Heart right ventricle (tissue), 16 donors: ENCODE data around the gene PDPK1. TPM values are rescaled to one million over a fixed set of nuclear protein-coding genes. Genes with fewer than 3 reads are reported as not detected.
"Not testable (repeated sequence)": the region's sequence is repeated elsewhere in the genome, so short reads cannot be mapped to it uniquely, and the experiment has no call there.

ENCODE experiments used
- ATAC-seq, 8 donors: fragments of 200-7000 bp; cut with Tn5 transposase; one replicate each; pipeline ENCODE4 v1.9.1; 2020; ENCODE audit warnings: mild to moderate bottlenecking in 8 of 8, moderate library complexity in 8 of 8, moderate number of reproducible peaks in 1 of 8
- DNase-seq, 2 donors: peaks; one replicate each; pipeline ENCODE4 v3.0.0-alpha.2; 2020
- H3K27ac ChIP-seq, 10 donors: fragments of 200-600 bp; sonication (generic) in 2 of 10; one replicate each; pipeline versions ENCODE4 v1.5.0 to v1.8.0; 2020 to 2022; ENCODE audit warnings: mild to moderate bottlenecking in 3 of 10
- H3K27me3 ChIP-seq, 7 donors: fragments of 200-600 bp; one replicate each; pipeline ENCODE4 v1.8.0; 2021 to 2022; ENCODE audit warnings: mild to moderate bottlenecking in 2 of 7
- H3K36me3 ChIP-seq, 9 donors: fragments of 200-600 bp; sonication (generic) in 1 of 9; one replicate each; pipeline versions ENCODE4 v1.5.0 to v1.8.0; 2020 to 2022; ENCODE audit warnings: mild to moderate bottlenecking in 2 of 9
- H3K4me1 ChIP-seq, 9 donors: fragments of 200-600 bp; sonication (generic) in 1 of 9; one replicate each; pipeline versions ENCODE4 v1.5.0 to v1.8.0; 2020 to 2022; ENCODE audit warnings: mild to moderate bottlenecking in 4 of 9
- H3K4me3 ChIP-seq, 10 donors: fragments of 200-600 bp; sonication (generic) in 2 of 10; one replicate each; pipeline versions ENCODE4 v1.5.0 to v1.8.0; 2020 to 2022; ENCODE audit warnings: mild to moderate bottlenecking in 7 of 10, moderate library complexity in 2 of 10
- H3K9me3 ChIP-seq, 11 donors: fragments of 200-600 bp in 10 of 11; sonication (generic) in 2 of 11; one replicate each; pipeline versions ENCODE4 v1.5.0 to v1.8.0; 2013 to 2022; ENCODE audit warnings: mild to moderate bottlenecking in 2 of 11, control low read depth in 1 of 11, moderate library complexity in 1 of 11
- WGBS, 2 donors: extraction: QIAGEN DNeasy Blood & Tissue Kit; methylation state at CpG; one replicate each; pipeline ENCODE4 v1.1.7; 2013; ENCODE audit warnings: inconsistent platforms in 1 of 2; 5-methylcytosine and 5-hydroxymethylcytosine counted together
- intact Hi-C, 10 donors: fragments of 100-400 bp; cut with DNase I; formaldehyde crosslinking; loops; one replicate each; pipeline versions ENCODE4 v1.11.1 to v1.14.2; 2022
- polyA plus RNA-seq, 2 donors: library from polyadenylated mRNA; stranded (reverse); fragments of 200-250 nt; gene quantifications; one replicate each; pipeline ENCODE4 v1.2.3, GENCODE V29; 2013
- total RNA-seq, 10 donors: library from RNA; stranded (reverse); fragmentation: NEBNext Ultra II Directional in 3 of 10; extraction: Animal tissue kit (Norgen Biotek cat#: 25700) in 3 of 10; gene quantifications; one replicate each; pipeline versions ENCODE4 v1.2.1 to v1.2.4, GENCODE V29; 2021 to 2023
- TF ChIP-seq, protein P1 (sequence below), 9 donors: fragments of 200-600 bp; sonication (generic) in 2 of 9; IDR thresholded peaks; one replicate each; pipeline versions ENCODE4 v1.5.0 to v1.8.0; 2021 to 2022; ENCODE audit warnings: antibody characterized with exemption in 9 of 9, mild to moderate bottlenecking in 5 of 9, moderate library complexity in 1 of 9
- donor health status: Arrhythmogenic right ventricular cardiomyopathy.
- donor health status: ischemic (EF 13 %, LVEDD 7.1; RV severe dilation, severe dysfunction).
- donor health status: healthy with polysubstance abuse.
- donor health status: DM: no; HTN: yes; CAD: no.
- donor health status: DM: no; HTN: no; CAD: no.
- donor health status: ischemic (EF 25% LVEDD 6.9; RV normal size, moderate dysfunction).
- donor health status: ischemic (EF 25% LVEDD 5.7; RV mildly dilated, moderate dysfunction).
- donor health status: healthy.
- donor health status: DM: yes; HTN: yes; CAD: no.
- donor health status: Ischemic cardiomyopathy.
- donor health status: ischemic (EF 35%, LVEDD 5.7; RV mildly dilated, moderate dysfunction).
- donor health status: nonischemic (EF 11% LVEDD 7.7; RV severe dilation, severe dysfunction).
- donor health status: DM: yes; HTN: yes; CAD: no.
- donor health status: PGD.
- donor health status: ischemic (EF 29% LVEDD 5.4; RV normal size, mild dysfunction).
- donor health status: nonischemic (EF 23%, LVEDD 6.1; RV moderate dilation, normal function).

The PDPK1 gene
- total and polyA plus RNA-seq, 12 donors: 11.0 to 47.7 (median 37.8) TPM

DNA sequence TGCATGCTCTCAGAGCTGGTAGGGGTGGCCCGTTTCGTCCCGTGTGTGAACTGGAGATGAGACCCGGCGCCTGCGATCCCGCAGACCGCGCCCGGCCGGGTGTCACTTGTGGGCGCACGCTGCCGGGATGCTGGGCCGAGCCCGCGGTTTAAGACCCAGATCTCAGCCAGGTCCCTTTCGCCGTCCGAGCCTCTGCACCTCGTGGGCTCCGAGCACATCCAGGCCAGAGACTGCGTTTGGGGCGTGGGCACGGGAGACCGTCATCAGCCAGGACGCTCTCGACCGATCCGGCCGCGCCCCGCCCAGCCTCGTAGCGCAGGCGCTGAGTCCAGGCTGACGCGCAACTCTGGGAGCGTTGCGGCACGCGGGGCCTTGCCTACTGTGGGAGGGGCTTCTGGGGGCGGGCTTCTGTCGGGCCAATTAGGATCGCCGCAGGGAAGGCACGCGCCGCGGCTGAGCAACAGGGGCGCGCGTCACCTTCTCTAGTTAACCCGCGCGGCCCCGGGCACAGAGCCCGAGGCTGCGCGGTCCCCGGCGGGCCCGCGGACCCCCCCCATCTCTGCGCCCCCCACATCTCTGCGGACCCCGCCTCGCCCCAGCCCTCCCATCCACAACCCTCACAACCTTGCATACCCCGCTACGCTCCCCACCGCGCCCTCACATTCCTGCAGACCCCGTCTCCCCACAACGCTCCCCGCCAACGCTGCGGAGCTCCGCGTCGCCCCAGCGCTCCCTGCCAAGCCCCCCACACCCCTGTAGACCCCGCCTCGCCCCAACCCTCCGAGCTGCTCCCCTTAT lies 5.9 kb upstream of the PDPK1 start:
- H3K9me3 ChIP-seq: no peaks in the 10 kb centered on the region
- peaks cover 0 to 36% (median 11%) of the 10 kb centered on the region in 9 donors for H3K36me3 ChIP-seq
- H3K4me3 ChIP-seq: peak overlapping the region; percentile 47 to 77 (median 66)
- WGBS, 2 donors: 0 to 1% methylated on average over 59 to 83 of the region's 84 CpGs
- ATAC-seq (peak; percentile 93 to 97 (median 96)), DNase-seq (peak; percentile 98)
- H3K27ac ChIP-seq: peak overlapping the region; percentile 55 to 94 (median 86)
- intact Hi-C loops: no loop called here
- TF ChIP-seq, protein P1, sequence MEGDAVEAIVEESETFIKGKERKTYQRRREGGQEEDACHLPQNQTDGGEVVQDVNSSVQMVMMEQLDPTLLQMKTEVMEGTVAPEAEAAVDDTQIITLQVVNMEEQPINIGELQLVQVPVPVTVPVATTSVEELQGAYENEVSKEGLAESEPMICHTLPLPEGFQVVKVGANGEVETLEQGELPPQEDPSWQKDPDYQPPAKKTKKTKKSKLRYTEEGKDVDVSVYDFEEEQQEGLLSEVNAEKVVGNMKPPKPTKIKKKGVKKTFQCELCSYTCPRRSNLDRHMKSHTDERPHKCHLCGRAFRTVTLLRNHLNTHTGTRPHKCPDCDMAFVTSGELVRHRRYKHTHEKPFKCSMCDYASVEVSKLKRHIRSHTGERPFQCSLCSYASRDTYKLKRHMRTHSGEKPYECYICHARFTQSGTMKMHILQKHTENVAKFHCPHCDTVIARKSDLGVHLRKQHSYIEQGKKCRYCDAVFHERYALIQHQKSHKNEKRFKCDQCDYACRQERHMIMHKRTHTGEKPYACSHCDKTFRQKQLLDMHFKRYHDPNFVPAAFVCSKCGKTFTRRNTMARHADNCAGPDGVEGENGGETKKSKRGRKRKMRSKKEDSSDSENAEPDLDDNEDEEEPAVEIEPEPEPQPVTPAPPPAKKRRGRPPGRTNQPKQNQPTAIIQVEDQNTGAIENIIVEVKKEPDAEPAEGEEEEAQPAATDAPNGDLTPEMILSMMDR (IDR thresholded peaks at IDR 0.05): no peak
- H3K27me3 ChIP-seq: no peaks in the 10 kb centered on the region
- peaks cover 0 to 37% (median 17%) of the 10 kb centered on the region in 9 donors for H3K4me1 ChIP-seq

DNA sequence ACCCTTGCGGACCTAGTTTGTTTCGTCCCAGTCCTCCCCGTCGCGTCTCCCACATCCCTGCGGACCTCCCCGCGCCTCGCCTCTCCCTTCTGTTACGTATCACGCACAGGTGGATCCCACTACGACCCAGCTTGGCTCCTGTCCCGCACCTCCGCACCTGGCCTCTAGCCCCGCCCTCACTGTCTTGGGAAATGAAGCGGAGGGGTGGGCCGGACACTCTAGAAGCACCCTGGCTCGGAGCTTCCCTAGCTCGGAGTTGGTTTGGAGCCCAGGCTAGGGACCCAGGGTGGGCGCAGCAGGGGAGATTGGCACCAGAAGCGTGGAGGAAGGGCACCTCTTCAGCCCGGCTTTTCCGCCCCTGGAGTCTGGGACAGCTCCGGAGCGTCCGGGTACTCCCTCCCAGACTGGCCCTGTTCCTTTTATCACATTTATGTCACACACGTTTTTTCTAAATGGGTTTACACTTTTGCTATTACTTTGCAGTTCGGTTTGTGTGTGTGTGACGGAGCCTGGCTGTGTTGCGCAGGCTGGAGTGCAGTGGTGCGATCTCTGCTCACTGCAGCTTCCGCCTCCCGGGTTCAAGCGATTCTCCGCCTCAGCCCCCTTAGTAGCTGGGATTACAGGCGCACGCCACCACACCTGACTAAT lies 5.2 kb upstream of the PDPK1 start:
- 2 to 3% methylated on average over 37 of the region's 37 CpGs for WGBS, 2 donors
- H3K27ac ChIP-seq: peak overlapping the region; percentile 55 to 94 (median 86)
- intact Hi-C loops: no loop called here

DNA sequence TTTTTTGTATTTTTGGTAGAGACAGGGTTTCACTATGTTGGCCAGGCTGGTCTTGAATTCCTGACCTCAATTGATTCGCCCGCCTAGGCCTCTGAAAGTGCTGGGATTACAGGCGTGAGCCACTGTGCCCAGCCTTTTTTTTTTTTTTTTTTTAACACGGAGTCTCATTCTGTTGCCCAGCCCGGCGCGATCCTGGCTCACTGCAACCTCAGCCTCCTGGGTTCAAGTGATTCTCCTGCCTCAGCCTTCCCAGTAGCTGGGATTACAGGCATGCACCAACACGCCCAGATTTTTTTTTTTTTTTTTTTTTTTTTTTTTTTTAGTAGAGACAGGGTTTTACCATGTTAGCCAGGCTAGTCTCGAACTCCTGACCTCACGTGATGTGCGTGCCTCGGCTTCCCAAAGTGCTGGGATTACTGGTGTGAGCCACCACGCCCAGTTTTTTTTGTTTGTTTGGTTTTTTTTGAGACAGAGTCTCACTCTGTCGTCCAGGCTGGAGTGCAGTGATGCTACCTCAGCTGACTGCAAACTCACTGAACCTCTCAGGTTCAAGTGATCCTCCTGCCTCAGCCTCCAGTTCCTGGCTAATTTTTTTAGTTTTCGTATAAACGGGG lies 4.6 kb upstream of the PDPK1 start:
- H3K4me3 ChIP-seq: peak overlapping the region; percentile 47 to 77 (median 66)
- WGBS, 2 donors: 38 to 40% methylated on average over 15 to 16 of the region's 16 CpGs
- DNase-seq, H3K9me3 ChIP-seq, intact Hi-C loops, ATAC-seq, H3K27me3 ChIP-seq: not testable (repeated sequence)
- H3K4me1 ChIP-seq: peaks cover 0 to 40% (median 23%) of the 10 kb centered on the region in 9 donors
- H3K36me3 ChIP-seq: peaks cover 0 to 23% (median 6%) of the 10 kb centered on the region in 9 donors
- peak overlapping the region in 9 of 10 donors; percentile 78 to 94 (median 88) for H3K27ac ChIP-seq

More for the DNA sequence above, 5.2 kb upstream of the PDPK1 start:
- H3K36me3 ChIP-seq: peaks cover 0 to 29% (median 11%) of the 10 kb centered on the region in 9 donors
- peaks cover 0 to 40% (median 23%) of the 10 kb centered on the region in 9 donors for H3K4me1 ChIP-seq
- H3K9me3 ChIP-seq: no peaks in the 10 kb centered on the region
- ATAC-seq: peak; percentile 2 to 24 (median 16)
- peak; percentile 59 to 63 for DNase-seq
- TF ChIP-seq, protein P1 (IDR thresholded peaks at IDR 0.05): no peak
- peak overlapping the region; percentile 47 to 77 (median 66) for H3K4me3 ChIP-seq
- no peaks in the 10 kb centered on the region for H3K27me3 ChIP-seq

DNA sequence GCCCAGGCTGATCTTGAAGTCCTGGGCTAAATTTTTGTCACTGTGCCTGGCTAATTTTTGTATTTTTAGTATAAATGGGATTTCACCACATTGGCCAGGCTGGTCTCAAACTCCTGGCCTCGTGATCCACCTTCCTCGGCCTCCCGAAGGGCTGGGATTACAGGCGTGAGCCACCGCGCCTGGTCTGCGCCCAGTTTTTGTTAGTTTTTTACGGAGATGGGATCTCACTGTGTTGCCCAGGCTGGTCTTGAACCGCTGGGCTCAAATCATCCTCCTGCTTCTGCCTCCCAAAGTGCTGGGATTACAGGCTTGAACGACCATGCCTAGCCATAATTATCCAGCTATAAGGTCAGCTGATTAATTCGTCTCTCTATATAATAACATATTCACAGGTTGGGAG lies 3.9 kb upstream of the PDPK1 start:
- no peak overlapping the region for H3K4me3 ChIP-seq
- intact Hi-C loops: no loop called here
- DNase-seq: no peak
- no peak overlapping the region for H3K27ac ChIP-seq
- H3K27me3 ChIP-seq: no peaks in the 10 kb centered on the region
- no peak for ATAC-seq
- H3K9me3 ChIP-seq: no peaks in the 10 kb centered on the region
- TF ChIP-seq, protein P1 (IDR thresholded peaks at IDR 0.05): no peak
- H3K4me1 ChIP-seq: peaks cover 0 to 44% (median 27%) of the 10 kb centered on the region in 9 donors
- WGBS, 2 donors: 87 to 91% methylated on average over 11 of the region's 11 CpGs
- H3K36me3 ChIP-seq: peaks cover 0 to 16% (median 5%) of the 10 kb centered on the region in 9 donors

DNA sequence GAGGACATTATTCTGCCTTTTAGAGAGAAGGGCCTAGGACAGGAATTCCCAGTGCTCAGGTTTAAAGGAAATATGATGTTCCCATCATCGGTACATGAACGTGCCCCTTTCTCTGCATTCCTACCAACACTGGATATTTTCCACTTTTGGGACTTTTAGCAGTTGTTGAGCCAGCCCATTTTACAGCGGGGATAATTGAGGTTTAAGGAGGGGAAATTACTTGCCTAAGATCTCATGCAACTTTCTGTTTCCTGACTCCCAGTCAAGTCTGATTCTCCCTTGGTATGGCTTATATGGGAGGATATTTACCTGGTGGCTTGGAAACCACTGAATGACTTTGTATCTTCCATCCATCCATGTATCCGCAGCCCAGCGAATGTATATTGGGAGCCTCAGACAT lies 3.5 kb upstream of the PDPK1 start:
- H3K9me3 ChIP-seq, H3K4me3 ChIP-seq, intact Hi-C loops, ATAC-seq, H3K27me3 ChIP-seq, DNase-seq: not testable (repeated sequence)
- peaks cover 0 to 48% (median 31%) of the 10 kb centered on the region in 9 donors for H3K4me1 ChIP-seq
- H3K27ac ChIP-seq: peak overlapping the region in 1 of 10 donors; percentile 94
- H3K36me3 ChIP-seq: peaks cover 0 to 12% (median under 1%) of the 10 kb centered on the region in 9 donors
- WGBS, 2 donors: 90 to 91% methylated on average over 5 of the region's 5 CpGs
